ENCODE results near the gene ATP6V0A1. TPM values are rescaled to one million over a fixed set of nuclear protein-coding genes. Genes with fewer than 3 reads are reported as not detected.
A peak's percentile ranks its signal among the peaks of the same experiment; 100 is the strongest.

ATP6V0A1 gene
- total RNA-seq, 2 donors from 2014 or later: 78.0 to 80.3 TPM

GRCh38 chr17:42525221-42525620 is 66.5 kb downstream of the ATP6V0A1 start:
- no peaks in the 10 kb centered on the region for H3K27me3 ChIP-seq (replicated peaks; ENCODE audit: insufficient read depth)
- 59% methylated on average over 2 of the region's 2 CpGs for WGBS
- peaks cover 1% of the 10 kb centered on the region for H3K4me1 ChIP-seq (replicated peaks)
- TF ChIP-seq CTCF (IDR thresholded peaks at IDR 0.05) (no peak), POLR2AphosphoS5 (IDR thresholded peaks at IDR 0.05) (no peak), POLR2A (IDR thresholded peaks at IDR 0.05) (no peak)
- no peak overlapping the region for H3K4me3 ChIP-seq
- no peaks in the 10 kb centered on the region for H3K9me3 ChIP-seq
- peak overlapping the region in 1 of 2 donors; percentile 27 for H3K27ac ChIP-seq
- intact Hi-C loops (cut with DNase I): no loop called here
- DNase-seq (ENCODE audit: low spot score): no peak
- H3K36me3 ChIP-seq: no peaks in the 10 kb centered on the region

- WGBS: 86% methylated on average over 6 of the region's 6 CpGs
- TF ChIP-seq POLR2A (IDR thresholded peaks at IDR 0.05) (no peak), POLR2AphosphoS5 (IDR thresholded peaks at IDR 0.05) (no peak), CTCF (IDR thresholded peaks at IDR 0.05) (no peak)
- no peak for DNase-seq (ENCODE audit: low spot score)
- Histone ChIP-seq H3K4me3 (no peak overlapping the region), H3K4me1 (replicated peaks) (peaks cover 4% of the 10 kb centered on the region), H3K27ac (no peak overlapping the region), H3K27me3 (replicated peaks; ENCODE audit: insufficient read depth) (no peaks in the 10 kb centered on the region), H3K36me3 (no peaks in the 10 kb centered on the region), H3K9me3 (no peaks in the 10 kb centered on the region)
- intact Hi-C loops (cut with DNase I): loop anchor here (2.0 kb wide), 1 partner anchor 201 kb away; no protein-coding TSS in a partner anchor
These were observed 67.4 kb downstream of the ATP6V0A1 start for GRCh38 chr17:42526031-42526444.

GRCh38 chr17:42527932-42528331 is 69.3 kb downstream of the ATP6V0A1 start:
- WGBS: 94% methylated on average over 6 of the region's 6 CpGs
- Histone ChIP-seq H3K36me3 (no peaks in the 10 kb centered on the region), H3K9me3 (no peaks in the 10 kb centered on the region), H3K4me3 (no peak overlapping the region), H3K27ac (no peak overlapping the region), H3K27me3 (replicated peaks; ENCODE audit: insufficient read depth) (no peaks in the 10 kb centered on the region), H3K4me1 (replicated peaks) (peaks cover 4% of the 10 kb centered on the region)
- no peak for DNase-seq (ENCODE audit: low spot score)
- TF ChIP-seq POLR2A (IDR thresholded peaks at IDR 0.05): no peak
- no peak for TF ChIP-seq POLR2AphosphoS5 (IDR thresholded peaks at IDR 0.05)
- no peak for TF ChIP-seq CTCF (IDR thresholded peaks at IDR 0.05)
- intact Hi-C loops (cut with DNase I): loop anchor here (2.0 kb wide), 1 partner anchor 203 kb away; no protein-coding TSS in a partner anchor

- no peaks in the 10 kb centered on the region for H3K9me3 ChIP-seq
- no peak for DNase-seq (ENCODE audit: low spot score)
- peaks cover 4% of the 10 kb centered on the region for H3K4me1 ChIP-seq (replicated peaks)
- H3K27me3 ChIP-seq (replicated peaks; ENCODE audit: insufficient read depth): no peaks in the 10 kb centered on the region
- no peaks in the 10 kb centered on the region for H3K36me3 ChIP-seq
- intact Hi-C loops (cut with DNase I): no loop called here
- H3K27ac ChIP-seq: no peak overlapping the region
- H3K4me3 ChIP-seq: no peak overlapping the region
- TF ChIP-seq CTCF (IDR thresholded peaks at IDR 0.05): no peak
- no peak for TF ChIP-seq POLR2A (IDR thresholded peaks at IDR 0.05)
- no peak for TF ChIP-seq POLR2AphosphoS5 (IDR thresholded peaks at IDR 0.05)
- 81% methylated on average over 3 of the region's 3 CpGs for WGBS
These were observed 70.4 kb downstream of the ATP6V0A1 start for GRCh38 chr17:42529061-42529460.

- Histone ChIP-seq H3K4me1 (replicated peaks) (peaks cover 4% of the 10 kb centered on the region), H3K9me3 (no peaks in the 10 kb centered on the region), H3K4me3 (no peak overlapping the region), H3K27me3 (replicated peaks; ENCODE audit: insufficient read depth) (no peaks in the 10 kb centered on the region), H3K27ac (peak overlapping the region; percentile 44 to 85), H3K36me3 (no peaks in the 10 kb centered on the region)
- intact Hi-C loops (cut with DNase I): no loop called here
- TF ChIP-seq POLR2A (IDR thresholded peaks at IDR 0.05): no peak
- TF ChIP-seq POLR2AphosphoS5 (IDR thresholded peaks at IDR 0.05): peak; percentile 11
- TF ChIP-seq CTCF (IDR thresholded peaks at IDR 0.05): no peak
- DNase-seq (ENCODE audit: low spot score): no peak
- WGBS: 89% methylated on average over 2 of the region's 2 CpGs
These were observed 72.3 kb downstream of the ATP6V0A1 start for GRCh38 chr17:42530952-42531454.
